GM19043 (cell line): Measurements from ENCODE around the gene MYCBP.
A peak's percentile ranks its signal among the peaks of the same experiment; 100 is the strongest.

Experiments
- ATAC-seq: cut with Tn5 transposase; IDR thresholded peaks from one replicate; pipeline ENCODE4 v1.9.1; 2021; ENCODE audit warnings: low read depth; ENCODE audit not compliant: unreplicated experiment

MYCBP gene

GRCh38 chr1:38826886-38827285, 46.3 kb downstream of the MYCBP start:
- ATAC-seq, result no peak

- no peak for ATAC-seq
These were observed 46.9 kb downstream of the MYCBP start for GRCh38 chr1:38826262-38826661.

DNA sequence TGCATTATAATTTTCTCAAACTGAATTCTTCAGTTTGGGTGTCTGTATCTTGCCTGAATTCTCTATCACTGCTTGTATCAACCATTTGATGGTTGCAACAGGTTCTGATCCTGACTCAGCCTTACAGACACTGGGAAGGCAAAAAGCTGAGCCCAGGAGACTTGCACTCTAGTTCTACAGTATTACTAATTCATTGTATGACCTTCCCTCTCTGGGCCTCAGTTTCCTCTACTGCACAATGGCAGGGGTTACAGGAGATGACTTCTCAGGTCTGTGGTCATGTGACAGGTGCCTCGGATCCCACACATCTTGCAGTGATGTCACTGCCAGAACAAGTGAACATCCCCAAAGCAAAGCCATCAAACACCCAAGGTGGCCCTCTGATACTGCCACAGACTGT, 52.3 kb downstream of the MYCBP start:
- no peak for ATAC-seq

- ATAC-seq, result no peak
These were observed 53.6 kb downstream of the MYCBP start for GRCh38 chr1:38819516-38819915.

DNA sequence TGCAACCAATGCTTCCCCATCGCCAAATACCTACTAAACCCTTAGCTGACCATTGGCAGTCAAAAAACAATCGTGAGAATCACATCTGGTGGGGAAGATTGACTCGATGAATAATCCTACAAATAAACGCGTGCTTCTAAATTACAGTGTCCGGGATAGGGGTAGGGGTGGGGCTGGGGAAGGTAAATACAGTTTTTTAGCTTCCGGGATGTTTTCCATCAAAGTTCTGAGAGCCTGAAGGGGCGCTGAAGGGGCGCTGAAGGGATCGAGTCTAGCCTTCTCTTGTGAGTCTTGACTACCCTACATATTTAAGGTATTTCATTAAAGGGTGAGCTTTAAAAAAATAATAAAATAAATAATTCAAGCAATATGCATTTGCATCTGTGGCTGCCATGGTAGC, 54.1 kb downstream of the MYCBP start:
- ATAC-seq, result no peak

- ATAC-seq, result no peak
These were observed 54.8 kb downstream of the MYCBP start for GRCh38 chr1:38818175-38818976.

DNA sequence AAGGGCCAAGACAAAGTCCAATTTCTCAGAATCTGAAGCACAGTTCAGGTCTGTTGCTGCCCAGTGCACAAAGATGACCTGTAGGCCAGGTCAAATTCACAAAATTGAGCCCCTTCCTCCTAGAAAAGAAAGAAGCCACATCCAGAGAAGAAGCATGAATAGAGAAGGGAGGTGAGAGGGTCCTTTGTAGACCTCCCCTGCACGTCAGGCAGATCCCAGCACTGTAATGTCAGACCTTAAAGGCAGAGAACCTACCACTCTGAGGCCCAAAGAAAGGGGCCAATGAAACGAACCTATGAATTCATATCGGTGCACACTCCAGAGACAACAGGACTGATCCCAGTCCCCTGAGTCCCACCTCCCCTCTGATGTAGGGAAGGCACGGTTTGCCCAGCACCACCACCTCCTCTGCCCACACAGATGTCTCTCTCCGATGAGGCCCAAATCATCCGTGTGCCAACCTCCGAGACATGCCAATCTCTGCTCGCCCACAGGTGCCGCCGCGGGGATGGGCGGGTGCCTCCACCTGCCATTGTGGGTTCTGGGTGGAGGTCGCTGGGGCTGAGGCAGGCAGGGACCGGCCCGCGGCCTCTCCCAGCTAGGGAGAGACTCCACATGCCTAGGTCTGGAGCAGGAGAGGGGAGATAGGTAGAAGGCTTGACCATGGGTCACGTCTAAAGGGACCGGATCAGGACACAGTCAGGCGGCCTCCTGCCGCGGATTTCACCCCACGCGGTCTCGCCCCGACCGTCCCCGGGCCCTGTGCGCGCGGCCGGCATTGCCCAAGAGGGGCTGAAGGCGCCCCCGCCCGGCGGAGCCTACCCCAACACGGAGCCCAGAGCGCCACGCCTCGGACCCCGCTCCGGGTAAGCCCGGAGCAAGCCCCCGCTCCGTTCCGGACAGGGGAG, 55.6 kb downstream of the MYCBP start:
- no peak for ATAC-seq

DNA sequence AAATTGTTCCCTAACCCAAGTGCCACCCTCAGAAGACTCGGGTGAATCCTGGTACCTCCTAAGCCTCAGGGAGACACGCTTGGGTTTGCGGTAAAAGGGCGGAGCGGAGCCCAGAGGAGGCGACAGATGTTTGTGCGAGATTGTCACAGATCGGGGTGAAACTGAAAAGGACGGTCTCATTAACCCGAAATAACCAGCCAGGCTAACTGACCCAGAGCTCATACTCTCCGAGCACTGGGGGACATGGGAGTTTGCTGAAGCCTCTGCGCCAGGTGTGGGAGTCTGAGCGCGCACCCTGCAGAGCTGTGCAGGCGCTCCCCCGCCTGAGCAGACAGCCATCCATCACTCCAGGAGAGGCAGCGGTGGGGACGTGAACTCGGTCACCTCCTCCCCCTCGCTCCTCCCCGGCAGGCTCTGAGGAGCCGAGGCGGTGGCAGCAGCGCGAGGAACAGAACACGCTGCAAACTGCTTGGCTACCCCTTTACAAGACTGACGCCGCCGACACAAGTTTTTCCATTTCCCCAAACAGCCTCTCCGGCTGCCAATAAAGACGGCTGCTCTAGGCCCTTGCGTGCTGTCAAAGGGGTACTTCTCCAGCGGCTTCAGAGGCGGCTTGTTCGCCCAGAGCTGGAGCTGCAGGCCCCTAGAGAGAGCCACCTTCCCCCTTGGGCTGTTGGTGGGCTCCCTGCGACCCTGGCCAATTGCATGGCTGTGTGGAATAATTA, 57.1 kb downstream of the MYCBP start:
- ATAC-seq, result peak; percentile 88

DNA sequence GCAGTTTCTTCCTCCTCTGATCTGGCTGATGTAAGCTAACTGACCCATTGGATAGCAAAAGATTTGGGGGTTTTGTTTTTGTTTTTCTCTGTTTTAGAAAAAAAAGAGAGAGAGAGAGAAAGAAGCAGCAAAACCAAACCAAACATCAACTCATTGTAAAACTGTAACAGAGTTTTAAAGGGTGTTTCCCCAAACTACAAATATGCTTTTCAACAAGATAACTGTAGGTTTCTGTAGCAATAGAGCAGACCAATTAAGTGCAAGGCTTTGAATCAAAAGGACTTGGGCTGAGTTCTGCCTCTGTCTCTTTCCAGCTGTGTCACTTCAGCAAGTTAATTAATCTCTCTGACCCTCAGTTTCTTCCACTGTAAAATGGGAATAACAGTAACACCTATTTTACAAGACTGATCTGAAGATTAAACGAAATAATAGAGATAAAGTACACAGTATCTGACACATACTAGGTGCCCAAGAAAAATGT, 58.1 kb downstream of the MYCBP start:
- ATAC-seq, result no peak

GRCh38 chr1:38814444-38814983, 58.6 kb downstream of the MYCBP start:
- no peak for ATAC-seq

- ATAC-seq, result no peak
These were observed 60.2 kb downstream of the MYCBP start for GRCh38 chr1:38812981-38813380.
